Osteocyte (in vitro differentiated cells): ENCODE measurements around the gene IFT57. TPM values are rescaled to one million over a fixed set of nuclear protein-coding genes. Genes with fewer than 3 reads are reported as not detected.

ENCODE experiments used
- DNase-seq: peaks from one replicate; pipeline ENCODE4 v3.0.0; 2021; ENCODE audit warnings: mixed read lengths; ENCODE audit not compliant: unreplicated experiment; ENCODE audit errors: extremely low spot score
- H3K27ac Mint-ChIP-seq: one replicate; pipeline ENCODE4 v1.8.0; 2021; ENCODE audit warnings: mild to moderate bottlenecking, mixed read lengths; ENCODE audit not compliant: unreplicated experiment
- H3K27me3 Mint-ChIP-seq: one replicate; pipeline ENCODE4 v1.8.0; 2021; ENCODE audit warnings: mixed read lengths; ENCODE audit not compliant: unreplicated experiment
- H3K36me3 Mint-ChIP-seq: one replicate; pipeline ENCODE4 v1.8.0; 2021; ENCODE audit warnings: mixed read lengths; ENCODE audit not compliant: unreplicated experiment
- H3K4me1 Mint-ChIP-seq: one replicate; pipeline ENCODE4 v1.8.0; 2021; ENCODE audit warnings: mixed read lengths; ENCODE audit not compliant: unreplicated experiment
- H3K4me3 Mint-ChIP-seq: one replicate; pipeline ENCODE4 v1.8.0; 2021; ENCODE audit warnings: mild to moderate bottlenecking, moderate library complexity, mixed read lengths; ENCODE audit not compliant: unreplicated experiment
- H3K9me3 Mint-ChIP-seq: one replicate; pipeline ENCODE4 v1.8.0; 2021; ENCODE audit warnings: mixed read lengths; ENCODE audit not compliant: unreplicated experiment
- total RNA-seq: library from RNA; stranded (reverse); gene quantifications from 2 replicates; pipeline ENCODE4 v1.2.1, GENCODE V29; 2021
- TF ChIP-seq, protein P1 (sequence below): fragments of 200-600 bp; sonication (generic); IDR thresholded peaks from 2 replicates; pipeline ENCODE4 v1.5.0; 2021; ENCODE audit warnings: antibody characterized with exemption, mild to moderate bottlenecking, moderate library complexity

IFT57 gene
- total RNA-seq, 1 donor from 2014 or later, result 32.2 TPM

DNA sequence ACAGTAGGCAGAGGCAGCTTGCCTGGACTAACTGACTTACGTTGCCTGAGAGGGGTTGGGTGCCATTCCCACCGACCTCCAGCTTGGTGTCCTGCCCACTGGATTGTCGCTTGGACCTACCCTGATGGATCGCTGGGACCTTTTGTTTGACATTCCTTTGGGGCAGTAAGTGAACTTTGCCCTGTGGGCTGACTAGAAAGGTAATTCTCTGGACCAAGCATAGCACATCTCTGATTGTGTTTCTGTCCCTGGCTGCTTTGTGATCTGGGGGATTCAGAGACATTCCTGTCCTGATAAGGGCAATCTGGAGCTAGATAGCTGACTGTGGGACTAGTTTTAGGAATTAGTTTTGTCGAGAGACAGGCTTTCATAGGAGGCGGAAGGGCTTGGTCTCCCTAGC lies 19.5 kb upstream of the IFT57 start:
- TF ChIP-seq, protein P1, sequence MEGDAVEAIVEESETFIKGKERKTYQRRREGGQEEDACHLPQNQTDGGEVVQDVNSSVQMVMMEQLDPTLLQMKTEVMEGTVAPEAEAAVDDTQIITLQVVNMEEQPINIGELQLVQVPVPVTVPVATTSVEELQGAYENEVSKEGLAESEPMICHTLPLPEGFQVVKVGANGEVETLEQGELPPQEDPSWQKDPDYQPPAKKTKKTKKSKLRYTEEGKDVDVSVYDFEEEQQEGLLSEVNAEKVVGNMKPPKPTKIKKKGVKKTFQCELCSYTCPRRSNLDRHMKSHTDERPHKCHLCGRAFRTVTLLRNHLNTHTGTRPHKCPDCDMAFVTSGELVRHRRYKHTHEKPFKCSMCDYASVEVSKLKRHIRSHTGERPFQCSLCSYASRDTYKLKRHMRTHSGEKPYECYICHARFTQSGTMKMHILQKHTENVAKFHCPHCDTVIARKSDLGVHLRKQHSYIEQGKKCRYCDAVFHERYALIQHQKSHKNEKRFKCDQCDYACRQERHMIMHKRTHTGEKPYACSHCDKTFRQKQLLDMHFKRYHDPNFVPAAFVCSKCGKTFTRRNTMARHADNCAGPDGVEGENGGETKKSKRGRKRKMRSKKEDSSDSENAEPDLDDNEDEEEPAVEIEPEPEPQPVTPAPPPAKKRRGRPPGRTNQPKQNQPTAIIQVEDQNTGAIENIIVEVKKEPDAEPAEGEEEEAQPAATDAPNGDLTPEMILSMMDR, result no peak
- no peak for DNase-seq
- no peaks in the 10 kb centered on the region for H3K4me1 Mint-ChIP-seq
- no peaks in the 10 kb centered on the region for H3K36me3 Mint-ChIP-seq
- no peaks in the 10 kb centered on the region for H3K27me3 Mint-ChIP-seq
- H3K27ac Mint-ChIP-seq, result no peak overlapping the region
- no peak overlapping the region for H3K4me3 Mint-ChIP-seq
- H3K9me3 Mint-ChIP-seq, result no peaks in the 10 kb centered on the region

DNA sequence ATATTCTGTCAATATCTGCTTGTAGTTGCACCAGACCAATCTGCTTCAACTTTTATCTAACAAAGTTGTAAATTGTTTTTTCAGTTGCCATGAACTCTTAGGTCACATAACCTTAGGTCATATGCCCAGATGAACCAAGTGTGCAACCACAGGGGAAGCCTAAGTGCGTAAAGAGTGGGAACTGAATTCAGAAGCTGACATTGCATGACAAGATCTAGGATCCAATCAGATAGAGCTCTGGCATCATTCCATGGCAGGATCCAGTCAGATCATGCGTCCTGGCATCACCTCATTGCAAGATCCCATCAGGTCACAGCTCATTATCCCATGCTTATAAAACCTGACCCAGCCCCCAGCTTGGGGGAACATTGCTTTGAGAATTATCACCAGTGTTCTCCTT lies 18.9 kb upstream of the IFT57 start:
- DNase-seq, result no peak

DNA sequence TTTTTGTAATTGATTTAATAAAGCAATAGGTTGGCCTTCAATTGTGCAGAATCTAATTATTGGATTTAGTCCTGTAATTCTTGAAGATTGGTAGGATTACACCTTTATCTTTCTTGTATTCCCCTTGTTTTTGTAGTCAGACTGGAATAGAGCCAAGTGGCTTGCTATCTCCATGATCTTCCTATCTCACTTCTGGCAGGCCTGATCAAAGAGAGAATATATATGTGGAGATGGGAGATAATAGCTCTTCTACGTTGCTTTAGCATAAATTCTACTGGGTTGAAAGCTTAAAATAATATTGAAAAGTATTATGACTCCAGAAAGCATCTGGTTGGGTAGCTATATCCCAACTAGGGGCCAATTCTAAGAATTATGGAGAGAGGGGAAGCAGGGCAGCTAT lies 16.9 kb upstream of the IFT57 start:
- no peak for DNase-seq
- no peak overlapping the region for H3K27ac Mint-ChIP-seq
- H3K4me3 Mint-ChIP-seq, result no peak overlapping the region
- H3K4me1 Mint-ChIP-seq, result no peaks in the 10 kb centered on the region
- H3K9me3 Mint-ChIP-seq, result no peaks in the 10 kb centered on the region
- H3K27me3 Mint-ChIP-seq, result no peaks in the 10 kb centered on the region
- TF ChIP-seq, protein P1, result no peak
- no peaks in the 10 kb centered on the region for H3K36me3 Mint-ChIP-seq

More for the DNA sequence above, 18.9 kb upstream of the IFT57 start:
- H3K4me1 Mint-ChIP-seq, result no peaks in the 10 kb centered on the region
- no peaks in the 10 kb centered on the region for H3K36me3 Mint-ChIP-seq
- H3K9me3 Mint-ChIP-seq, result no peaks in the 10 kb centered on the region
- no peak overlapping the region for H3K27ac Mint-ChIP-seq
- no peak overlapping the region for H3K4me3 Mint-ChIP-seq
- TF ChIP-seq, protein P1, result no peak
- H3K27me3 Mint-ChIP-seq, result no peaks in the 10 kb centered on the region

DNA sequence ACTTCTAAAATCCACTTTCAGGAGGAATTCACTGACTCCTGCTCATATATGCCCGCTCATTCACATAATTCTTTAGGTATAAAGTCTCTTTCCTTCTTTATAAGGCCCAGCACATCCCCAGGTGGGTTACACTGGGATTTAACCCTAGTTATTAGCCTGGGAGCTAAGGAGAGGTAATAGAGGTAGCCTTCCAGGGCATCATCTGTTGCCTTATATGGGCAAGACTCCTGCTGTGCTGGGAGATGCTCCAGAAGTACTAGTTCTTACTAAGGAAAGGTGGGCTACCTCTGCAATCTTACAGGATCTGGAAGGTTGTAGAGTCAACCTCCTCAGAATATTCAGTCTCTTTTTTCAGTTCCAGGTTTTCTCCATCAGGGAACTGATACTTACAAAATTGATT lies 13.1 kb upstream of the IFT57 start:
- Mint-ChIP-seq H3K4me1 (no peaks in the 10 kb centered on the region), H3K27ac (no peak overlapping the region), H3K27me3 (peaks cover 4% of the 10 kb centered on the region), H3K36me3 (no peaks in the 10 kb centered on the region), H3K4me3 (no peak overlapping the region), H3K9me3 (no peaks in the 10 kb centered on the region)
- TF ChIP-seq, protein P1, result no peak
- no peak for DNase-seq

DNA sequence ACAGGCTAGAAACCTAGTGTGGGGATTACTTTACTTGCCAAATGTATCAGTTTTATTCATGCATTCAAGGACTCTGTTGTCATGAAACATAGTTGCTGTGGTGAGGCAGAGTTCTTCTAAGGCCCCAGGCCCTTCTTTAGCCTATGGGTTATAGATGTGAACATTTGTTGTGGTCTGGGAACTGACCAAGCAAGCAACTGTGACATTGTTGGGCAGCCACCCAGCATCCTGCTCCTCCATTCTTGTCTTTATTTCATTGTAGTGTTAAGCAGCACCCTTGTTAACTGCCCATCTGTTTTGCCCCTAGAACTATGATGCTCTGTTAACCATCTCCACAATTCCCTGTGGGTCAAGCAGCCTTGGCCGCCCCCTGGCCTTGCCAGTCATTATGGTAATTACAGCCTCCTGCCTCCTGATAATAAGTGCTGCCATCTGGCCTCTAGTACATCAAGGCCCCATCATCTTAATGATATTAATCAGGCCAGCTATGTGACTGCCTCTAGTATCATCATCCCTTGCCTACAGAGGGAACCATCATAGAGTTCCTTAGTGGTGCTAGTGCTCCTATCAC lies 12.2 kb upstream of the IFT57 start:
- no peak overlapping the region for H3K27ac Mint-ChIP-seq
- peaks cover 6% of the 10 kb centered on the region for H3K27me3 Mint-ChIP-seq
- no peak for DNase-seq
- no peak overlapping the region for H3K4me3 Mint-ChIP-seq
- H3K36me3 Mint-ChIP-seq, result no peaks in the 10 kb centered on the region
- no peaks in the 10 kb centered on the region for H3K4me1 Mint-ChIP-seq
- TF ChIP-seq, protein P1, result no peak
- no peaks in the 10 kb centered on the region for H3K9me3 Mint-ChIP-seq
